GM18861 (cell line): Measurements from ENCODE around the gene DUOX1.

ENCODE experiments used
- ATAC-seq: cut with Tn5 transposase; IDR thresholded peaks from one replicate; pipeline ENCODE4 v1.9.1; 2021; ENCODE audit not compliant: unreplicated experiment

Gene DUOX1

GRCh38 chr15:45140557-45141250, 10.9 kb downstream of the DUOX1 start:
- no peak for ATAC-seq

GRCh38 chr15:45141386-45141785, 11.6 kb downstream of the DUOX1 start:
- no peak for ATAC-seq

- ATAC-seq: no peak
Observed at GRCh38 chr15:45143056-45143455, 13.3 kb downstream of the DUOX1 start.

- no peak for ATAC-seq
Observed at GRCh38 chr15:45143946-45144345, 14.2 kb downstream of the DUOX1 start.

GRCh38 chr15:45144775-45145174, 15.0 kb downstream of the DUOX1 start:
- ATAC-seq: no peak

GRCh38 chr15:45146405-45146804, 16.6 kb downstream of the DUOX1 start:
- ATAC-seq: no peak

GRCh38 chr15:45147606-45148005, 17.8 kb downstream of the DUOX1 start:
- no peak for ATAC-seq

- no peak for ATAC-seq
Observed at GRCh38 chr15:45148076-45149059, 18.6 kb downstream of the DUOX1 start.

GRCh38 chr15:45149060-45149459, 19.3 kb downstream of the DUOX1 start:
- ATAC-seq: no peak

GRCh38 chr15:45150481-45150880, 20.7 kb downstream of the DUOX1 start:
- ATAC-seq: no peak

- no peak for ATAC-seq
Observed at GRCh38 chr15:45150997-45151396, 21.2 kb downstream of the DUOX1 start.

- no peak for ATAC-seq
Observed at GRCh38 chr15:45151998-45152828, 22.4 kb downstream of the DUOX1 start.

- ATAC-seq: no peak
Observed at GRCh38 chr15:45155739-45156138, 25.9 kb downstream of the DUOX1 start.

- ATAC-seq: no peak
Observed at GRCh38 chr15:45156744-45157455, 27.1 kb downstream of the DUOX1 start.

GRCh38 chr15:45157974-45158373, 28.2 kb downstream of the DUOX1 start:
- ATAC-seq: no peak

- no peak for ATAC-seq
Observed at GRCh38 chr15:45161666-45162065, 31.9 kb downstream of the DUOX1 start.

GRCh38 chr15:45162771-45163507, 33.1 kb downstream of the DUOX1 start:
- ATAC-seq: peak; percentile 43

GRCh38 chr15:45163508-45163856, 33.7 kb downstream of the DUOX1 start:
- no peak for ATAC-seq

- no peak for ATAC-seq
Observed at GRCh38 chr15:45164914-45165313, 35.1 kb downstream of the DUOX1 start.

GRCh38 chr15:45165536-45165935, 35.7 kb downstream of the DUOX1 start:
- ATAC-seq: no peak
